ENCODE measurements around the gene PGM1. TPM values are rescaled to one million over a fixed set of nuclear protein-coding genes. Genes with fewer than 3 reads are reported as not detected.

Gene PGM1
- total and polyA plus RNA-seq, 2 of the 4 experiments (the other 2 are of a cell fraction): 42.6 to 94.5 TPM

GRCh38 chr1:63603810-63604209 lies 10.6 kb downstream of the PGM1 start:
- no peak overlapping the region for H3K4me2 ChIP-seq (ENCODE audit: low read depth, low read length)
- H2AK9ac ChIP-seq (replicated peaks; ENCODE audit: low read depth, low read length, poor library complexity): no peak overlapping the region
- no peak overlapping the region for H4K91ac ChIP-seq (ENCODE audit: insufficient read depth, low read depth, low read length)
- no peak overlapping the region for H2AFZ ChIP-seq (replicated peaks; ENCODE audit: low read length, poor library complexity)
- dilution Hi-C loops (cut with HindIII; ENCODE audit: low sequenced_read_pairs, unreplicated experiment): no loop called here
- no peak overlapping the region for H3K4me3 ChIP-seq (ENCODE audit: insufficient read depth, low read depth, low read length)
- peaks cover 6% of the 10 kb centered on the region; the same call in 1 of the 2 replicates for H3K9me1 ChIP-seq (ENCODE audit: insufficient read depth, low read length)
- no TSS peak for BruUV-seq (replicated peaks)
- no peaks in the 10 kb centered on the region for H3K36me3 ChIP-seq (ENCODE audit: control insufficient read depth, insufficient read depth, low read length)
- ChIA-PET POLR2A (ENCODE audit: unreplicated experiment) (no interaction called here), CTCF (no interaction called here)
- TF ChIP-seq NFE2L2 (IDR thresholded peaks at IDR 0.05; ENCODE audit: low read depth, low read length): no peak
- no peak overlapping the region for H3K23ac ChIP-seq (ENCODE audit: low read depth, low read length)
- H3K27ac ChIP-seq (ENCODE audit: insufficient read depth, low read length): no peak overlapping the region
- H3K4ac ChIP-seq (ENCODE audit: low read depth, low read length): no peak overlapping the region
- intact Hi-C loops (cut with micrococcal nuclease): no loop called here
- H4K8ac ChIP-seq (ENCODE audit: low read depth in 2 of 2, low read length in 2 of 2): no peak overlapping the region
- no peak overlapping the region for H2BK5ac ChIP-seq (ENCODE audit: low read depth, low read length, poor library complexity, severe bottlenecking)
- no peak overlapping the region for H4K5ac ChIP-seq (ENCODE audit: low read depth, low read length)
- no peak overlapping the region for H3K56ac ChIP-seq (ENCODE audit: extremely low read depth, insufficient read depth, low read length)
- H3K79me1 ChIP-seq (ENCODE audit: low read depth in 1 of 2, low read length in 2 of 2): peaks cover 34 to 37% of the 10 kb centered on the region in 2 experiments
- no peak overlapping the region for H2AK5ac ChIP-seq (ENCODE audit: low read depth, low read length)
- H2BK15ac ChIP-seq (ENCODE audit: low read depth, low read length): no peak overlapping the region
- DNase-seq: peak; percentile 42
- H3K9me3 ChIP-seq (ENCODE audit: control insufficient read depth, insufficient read depth, low read length): no peaks in the 10 kb centered on the region
- in situ Hi-C loops (cut with MboI; ENCODE audit: low sequenced_read_pairs): no loop called here
- H3K9ac ChIP-seq (ENCODE audit: low read depth, low read length): no peak overlapping the region
- H4K20me1 ChIP-seq (ENCODE audit: insufficient read depth, low read length): peaks cover 9% of the 10 kb centered on the region; the same call in 1 of the 2 replicates
- H3K4me1 ChIP-seq (ENCODE audit: control insufficient read depth, insufficient read depth, low read length): 0 out of 2 replicates have a peak, but pooled peaks cover 2% of the 10 kb centered on the region
- no peak overlapping the region for H2BK120ac ChIP-seq (ENCODE audit: low read depth, low read length)
- peak; percentile 49; the same call in 1 of the 2 replicates for ATAC-seq (ENCODE audit: low read depth)
- H3K18ac ChIP-seq (ENCODE audit: low read depth, low read length): no peak overlapping the region
- H3K27me3 ChIP-seq (ENCODE audit: control insufficient read depth, insufficient read depth, low read length): no peaks in the 10 kb centered on the region
- WGBS, 2 experiments (ENCODE audit: extremely low coverage in 2 of 2, insufficient read length in 1 of 2): no CpG with 5 or more reads among the region's 3 CpGs
- H3K14ac ChIP-seq (replicated peaks; ENCODE audit: low read depth, low read length): no peak overlapping the region
- H2BK20ac ChIP-seq (ENCODE audit: low read depth, low read length): no peak overlapping the region

Measured in IMR-90 (cell line).